Measurements from ENCODE around the gene CORO1C.

CORO1C gene

GRCh38 chr12:108768591-108769500, 37.5 kb upstream of the CORO1C start:
- H3K9ac ChIP-seq (ENCODE audit: low read length) = peak overlapping the region; percentile 5
- H3K27me3 ChIP-seq (ENCODE audit: control insufficient read depth, insufficient read depth, low read length) = no peaks in the 10 kb centered on the region
- H3K27ac ChIP-seq (ENCODE audit: low read length) = no peak overlapping the region
- no peaks in the 10 kb centered on the region for H3K36me3 ChIP-seq (ENCODE audit: control insufficient read depth, low read depth, low read length)
- H3K4me1 ChIP-seq (ENCODE audit: control insufficient read depth, low read depth, low read length) = no peaks in the 10 kb centered on the region
- peak overlapping the region; percentile 54 for H3K4me3 ChIP-seq (ENCODE audit: low read length)
- H3K9me3 ChIP-seq (ENCODE audit: control insufficient read depth, low read depth, low read length) = no peaks in the 10 kb centered on the region

- H3K27me3 ChIP-seq (ENCODE audit: control insufficient read depth, insufficient read depth, low read length) = no peaks in the 10 kb centered on the region
- H3K9me3 ChIP-seq (ENCODE audit: control insufficient read depth, low read depth, low read length) = no peaks in the 10 kb centered on the region
- no peaks in the 10 kb centered on the region for H3K4me1 ChIP-seq (ENCODE audit: control insufficient read depth, low read depth, low read length)
- H3K36me3 ChIP-seq (ENCODE audit: control insufficient read depth, low read depth, low read length) = no peaks in the 10 kb centered on the region
- no peak overlapping the region for H3K4me3 ChIP-seq (ENCODE audit: low read length)
- no peak overlapping the region for H3K27ac ChIP-seq (ENCODE audit: low read length)
- H3K9ac ChIP-seq (ENCODE audit: low read length) = no peak overlapping the region
These were observed 35.0 kb upstream of the CORO1C start for GRCh38 chr12:108766294-108766693.

GRCh38 chr12:108765289-108765764, 34.0 kb upstream of the CORO1C start:
- no peaks in the 10 kb centered on the region for H3K4me1 ChIP-seq (ENCODE audit: control insufficient read depth, low read depth, low read length)
- H3K36me3 ChIP-seq (ENCODE audit: control insufficient read depth, low read depth, low read length) = no peaks in the 10 kb centered on the region
- H3K9ac ChIP-seq (ENCODE audit: low read length) = no peak overlapping the region
- H3K27ac ChIP-seq (ENCODE audit: low read length) = no peak overlapping the region
- no peak overlapping the region for H3K4me3 ChIP-seq (ENCODE audit: low read length)
- H3K27me3 ChIP-seq (ENCODE audit: control insufficient read depth, insufficient read depth, low read length) = no peaks in the 10 kb centered on the region
- no peaks in the 10 kb centered on the region for H3K9me3 ChIP-seq (ENCODE audit: control insufficient read depth, low read depth, low read length)

GRCh38 chr12:108764540-108765288, 33.4 kb upstream of the CORO1C start:
- Histone ChIP-seq H3K27ac (ENCODE audit: low read length) (no peak overlapping the region), H3K36me3 (ENCODE audit: control insufficient read depth, low read depth, low read length) (no peaks in the 10 kb centered on the region), H3K9me3 (ENCODE audit: control insufficient read depth, low read depth, low read length) (no peaks in the 10 kb centered on the region), H3K4me1 (ENCODE audit: control insufficient read depth, low read depth, low read length) (no peaks in the 10 kb centered on the region), H3K27me3 (ENCODE audit: control insufficient read depth, insufficient read depth, low read length) (no peaks in the 10 kb centered on the region), H3K9ac (ENCODE audit: low read length) (no peak overlapping the region), H3K4me3 (ENCODE audit: low read length) (no peak overlapping the region)

- Histone ChIP-seq H3K4me1 (ENCODE audit: control insufficient read depth, low read depth, low read length) (no peaks in the 10 kb centered on the region), H3K27ac (ENCODE audit: low read length) (no peak overlapping the region), H3K27me3 (ENCODE audit: control insufficient read depth, insufficient read depth, low read length) (no peaks in the 10 kb centered on the region), H3K9ac (ENCODE audit: low read length) (no peak overlapping the region), H3K4me3 (ENCODE audit: low read length) (no peak overlapping the region), H3K9me3 (ENCODE audit: control insufficient read depth, low read depth, low read length) (no peaks in the 10 kb centered on the region), H3K36me3 (ENCODE audit: control insufficient read depth, low read depth, low read length) (no peaks in the 10 kb centered on the region)
These were observed 29.9 kb upstream of the CORO1C start for GRCh38 chr12:108761226-108761625.

GRCh38 chr12:108759924-108760323, 28.6 kb upstream of the CORO1C start:
- Histone ChIP-seq H3K27me3 (ENCODE audit: control insufficient read depth, insufficient read depth, low read length) (no peaks in the 10 kb centered on the region), H3K9me3 (ENCODE audit: control insufficient read depth, low read depth, low read length) (no peaks in the 10 kb centered on the region), H3K27ac (ENCODE audit: low read length) (no peak overlapping the region), H3K9ac (ENCODE audit: low read length) (no peak overlapping the region), H3K4me3 (ENCODE audit: low read length) (no peak overlapping the region), H3K36me3 (ENCODE audit: control insufficient read depth, low read depth, low read length) (no peaks in the 10 kb centered on the region), H3K4me1 (ENCODE audit: control insufficient read depth, low read depth, low read length) (no peaks in the 10 kb centered on the region)

- H3K27me3 ChIP-seq (ENCODE audit: control insufficient read depth, insufficient read depth, low read length) = no peaks in the 10 kb centered on the region
- H3K36me3 ChIP-seq (ENCODE audit: control insufficient read depth, low read depth, low read length) = no peaks in the 10 kb centered on the region
- no peak overlapping the region for H3K4me3 ChIP-seq (ENCODE audit: low read length)
- no peak overlapping the region for H3K9ac ChIP-seq (ENCODE audit: low read length)
- H3K9me3 ChIP-seq (ENCODE audit: control insufficient read depth, low read depth, low read length) = no peaks in the 10 kb centered on the region
- H3K4me1 ChIP-seq (ENCODE audit: control insufficient read depth, low read depth, low read length) = no peaks in the 10 kb centered on the region
- H3K27ac ChIP-seq (ENCODE audit: low read length) = no peak overlapping the region
These were observed 26.5 kb upstream of the CORO1C start for GRCh38 chr12:108757856-108758255.

- Histone ChIP-seq H3K27me3 (ENCODE audit: control insufficient read depth, insufficient read depth, low read length) (no peaks in the 10 kb centered on the region), H3K9me3 (ENCODE audit: control insufficient read depth, low read depth, low read length) (no peaks in the 10 kb centered on the region), H3K36me3 (ENCODE audit: control insufficient read depth, low read depth, low read length) (no peaks in the 10 kb centered on the region), H3K9ac (ENCODE audit: low read length) (no peak overlapping the region), H3K27ac (ENCODE audit: low read length) (no peak overlapping the region), H3K4me1 (ENCODE audit: control insufficient read depth, low read depth, low read length) (no peaks in the 10 kb centered on the region), H3K4me3 (ENCODE audit: low read length) (no peak overlapping the region)
These were observed 25.1 kb upstream of the CORO1C start for GRCh38 chr12:108756421-108756820.

GRCh38 chr12:108755481-108755880, 24.2 kb upstream of the CORO1C start:
- H3K27ac ChIP-seq (ENCODE audit: low read length) = no peak overlapping the region
- no peaks in the 10 kb centered on the region for H3K9me3 ChIP-seq (ENCODE audit: control insufficient read depth, low read depth, low read length)
- no peaks in the 10 kb centered on the region for H3K36me3 ChIP-seq (ENCODE audit: control insufficient read depth, low read depth, low read length)
- H3K27me3 ChIP-seq (ENCODE audit: control insufficient read depth, insufficient read depth, low read length) = no peaks in the 10 kb centered on the region
- H3K4me1 ChIP-seq (ENCODE audit: control insufficient read depth, low read depth, low read length) = no peaks in the 10 kb centered on the region
- no peak overlapping the region for H3K4me3 ChIP-seq (ENCODE audit: low read length)
- H3K9ac ChIP-seq (ENCODE audit: low read length) = no peak overlapping the region

- Histone ChIP-seq H3K9me3 (ENCODE audit: control insufficient read depth, low read depth, low read length) (no peaks in the 10 kb centered on the region), H3K4me3 (ENCODE audit: low read length) (no peak overlapping the region), H3K4me1 (ENCODE audit: control insufficient read depth, low read depth, low read length) (no peaks in the 10 kb centered on the region), H3K9ac (ENCODE audit: low read length) (no peak overlapping the region), H3K36me3 (ENCODE audit: control insufficient read depth, low read depth, low read length) (no peaks in the 10 kb centered on the region), H3K27ac (ENCODE audit: low read length) (no peak overlapping the region), H3K27me3 (ENCODE audit: control insufficient read depth, insufficient read depth, low read length) (no peaks in the 10 kb centered on the region)
These were observed 22.7 kb upstream of the CORO1C start for GRCh38 chr12:108753976-108754375.

GRCh38 chr12:108752387-108752786, 21.1 kb upstream of the CORO1C start:
- Histone ChIP-seq H3K4me3 (ENCODE audit: low read length) (no peak overlapping the region), H3K27ac (ENCODE audit: low read length) (no peak overlapping the region), H3K9ac (ENCODE audit: low read length) (no peak overlapping the region), H3K4me1 (ENCODE audit: control insufficient read depth, low read depth, low read length) (no peaks in the 10 kb centered on the region), H3K9me3 (ENCODE audit: control insufficient read depth, low read depth, low read length) (no peaks in the 10 kb centered on the region), H3K27me3 (ENCODE audit: control insufficient read depth, insufficient read depth, low read length) (no peaks in the 10 kb centered on the region), H3K36me3 (ENCODE audit: control insufficient read depth, low read depth, low read length) (no peaks in the 10 kb centered on the region)
